Bronchial epithelial cell (primary cell): ENCODE data around the gene P3H3. TPM values are rescaled to one million over a fixed set of nuclear protein-coding genes. Genes with fewer than 3 reads are reported as not detected.

Experiments
- DNase-seq: peaks from one replicate; pipeline ENCODE4 v3.0.0-alpha.2; 2010; ENCODE audit warnings: low read depth
- FAIRE-seq: peaks from 2 replicates; lab custom pipeline; 2011; peaks lifted over from hg19 to GRCh38; lab: Jason Lieb, UNC
- H3K27me3 ChIP-seq: 2 replicates; pipeline ENCODE4 v1.5.1; 2011; ENCODE audit warnings: low read length; ENCODE audit not compliant: control insufficient read depth, insufficient read depth
- H3K36me3 ChIP-seq: 2 replicates; pipeline ENCODE4 v1.5.1; 2011; ENCODE audit warnings: low read length; ENCODE audit not compliant: control insufficient read depth, insufficient read depth
- H3K4me3 ChIP-seq: 2 replicates; pipeline ENCODE4 v1.5.1; 2011; ENCODE audit warnings: mild to moderate bottlenecking, low read depth, low read length, control low read depth
- total RNA-seq: library from RNA; depleted of rRNA; stranded (reverse); fragments of >200 nt; gene quantifications from 2 replicates; pipeline ENCODE4 v1.2.1, GENCODE V29; 2014
- TF ChIP-seq, protein P1 (sequence below): IDR thresholded peaks from 2 replicates; pipeline ENCODE4 v1.5.1; 2011; ENCODE audit warnings: mild to moderate bottlenecking, moderate library complexity, low read length, control low read depth, inconsistent platforms; ENCODE audit not compliant: insufficient read depth, severe bottlenecking

The P3H3 gene
- total RNA-seq, 1 donor from 2014 or later, result 20.0 TPM

DNA sequence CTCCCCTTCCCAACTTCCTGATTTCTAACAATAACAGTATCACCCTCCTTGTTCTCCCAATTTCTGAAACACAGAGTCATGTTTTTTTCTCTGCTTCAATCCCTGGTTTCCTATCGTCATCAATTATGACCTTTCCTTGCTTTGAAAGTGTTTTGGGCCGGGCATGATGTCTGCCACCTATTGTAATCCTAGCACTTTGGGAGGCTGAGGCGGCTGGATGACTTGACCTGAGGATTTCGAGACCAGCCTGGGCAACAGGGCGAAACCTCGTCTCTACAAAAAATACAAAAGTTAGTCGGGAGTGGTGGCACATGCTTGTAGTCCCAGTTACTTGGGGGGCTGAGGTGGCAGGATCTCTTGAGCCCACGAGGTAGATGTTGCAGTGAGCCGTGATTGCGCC lies 19.2 kb upstream of the P3H3 start:
- no peak for FAIRE-seq

DNA sequence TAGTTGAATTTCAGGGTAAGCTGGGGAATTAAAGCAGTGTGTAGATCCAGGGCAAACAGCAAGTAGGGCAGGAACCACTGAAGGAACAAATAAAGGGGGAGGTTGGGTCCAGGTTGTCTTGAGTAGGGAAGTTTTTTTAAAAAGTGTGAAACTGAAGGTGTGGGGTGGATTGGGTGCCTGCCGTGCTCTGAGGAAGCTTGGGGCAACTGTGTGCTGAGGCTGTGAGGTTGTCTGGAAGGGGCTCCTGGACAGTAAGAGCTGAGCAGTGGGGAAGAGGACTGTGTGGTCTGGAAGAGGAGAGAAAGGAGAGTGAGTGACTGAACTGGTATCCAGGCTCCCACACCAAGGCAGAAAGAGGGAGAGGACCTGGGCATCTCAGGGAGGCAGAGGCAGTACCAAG lies 17.4 kb upstream of the P3H3 start:
- Histone ChIP-seq H3K27me3 (no peaks in the 10 kb centered on the region), H3K36me3 (no peaks in the 10 kb centered on the region), H3K4me3 (no peak overlapping the region)
- DNase-seq (no peak), FAIRE-seq (no peak)
- TF ChIP-seq, protein P1, sequence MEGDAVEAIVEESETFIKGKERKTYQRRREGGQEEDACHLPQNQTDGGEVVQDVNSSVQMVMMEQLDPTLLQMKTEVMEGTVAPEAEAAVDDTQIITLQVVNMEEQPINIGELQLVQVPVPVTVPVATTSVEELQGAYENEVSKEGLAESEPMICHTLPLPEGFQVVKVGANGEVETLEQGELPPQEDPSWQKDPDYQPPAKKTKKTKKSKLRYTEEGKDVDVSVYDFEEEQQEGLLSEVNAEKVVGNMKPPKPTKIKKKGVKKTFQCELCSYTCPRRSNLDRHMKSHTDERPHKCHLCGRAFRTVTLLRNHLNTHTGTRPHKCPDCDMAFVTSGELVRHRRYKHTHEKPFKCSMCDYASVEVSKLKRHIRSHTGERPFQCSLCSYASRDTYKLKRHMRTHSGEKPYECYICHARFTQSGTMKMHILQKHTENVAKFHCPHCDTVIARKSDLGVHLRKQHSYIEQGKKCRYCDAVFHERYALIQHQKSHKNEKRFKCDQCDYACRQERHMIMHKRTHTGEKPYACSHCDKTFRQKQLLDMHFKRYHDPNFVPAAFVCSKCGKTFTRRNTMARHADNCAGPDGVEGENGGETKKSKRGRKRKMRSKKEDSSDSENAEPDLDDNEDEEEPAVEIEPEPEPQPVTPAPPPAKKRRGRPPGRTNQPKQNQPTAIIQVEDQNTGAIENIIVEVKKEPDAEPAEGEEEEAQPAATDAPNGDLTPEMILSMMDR, result no peak

More for the DNA sequence above, 19.2 kb upstream of the P3H3 start:
- Histone ChIP-seq H3K4me3 (no peak overlapping the region), H3K36me3 (no peaks in the 10 kb centered on the region), H3K27me3 (no peaks in the 10 kb centered on the region)
- DNase-seq, result no peak
- TF ChIP-seq, protein P1, result no peak

DNA sequence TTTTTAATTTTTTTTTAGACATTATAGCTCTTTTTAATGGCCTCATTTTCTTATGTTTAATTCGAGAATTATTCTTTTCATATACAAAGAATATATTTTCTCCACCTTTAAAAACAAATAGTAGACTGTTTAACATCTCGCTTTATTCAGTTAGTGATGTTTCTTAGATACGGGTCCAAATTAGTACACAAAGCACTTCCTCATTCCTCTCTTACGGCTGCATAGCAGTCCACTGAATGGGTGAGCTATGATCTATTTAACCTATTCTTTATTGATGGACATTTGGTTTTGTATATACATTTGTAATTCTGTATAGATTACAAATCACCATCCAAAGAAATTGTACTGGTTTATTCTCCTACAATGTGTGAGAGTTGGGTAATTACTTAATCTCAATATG lies 14.8 kb upstream of the P3H3 start:
- FAIRE-seq, result no peak
- H3K27me3 ChIP-seq, result no peaks in the 10 kb centered on the region
- TF ChIP-seq, protein P1, result no peak
- no peaks in the 10 kb centered on the region for H3K36me3 ChIP-seq
- H3K4me3 ChIP-seq, result no peak overlapping the region
- no peak for DNase-seq

DNA sequence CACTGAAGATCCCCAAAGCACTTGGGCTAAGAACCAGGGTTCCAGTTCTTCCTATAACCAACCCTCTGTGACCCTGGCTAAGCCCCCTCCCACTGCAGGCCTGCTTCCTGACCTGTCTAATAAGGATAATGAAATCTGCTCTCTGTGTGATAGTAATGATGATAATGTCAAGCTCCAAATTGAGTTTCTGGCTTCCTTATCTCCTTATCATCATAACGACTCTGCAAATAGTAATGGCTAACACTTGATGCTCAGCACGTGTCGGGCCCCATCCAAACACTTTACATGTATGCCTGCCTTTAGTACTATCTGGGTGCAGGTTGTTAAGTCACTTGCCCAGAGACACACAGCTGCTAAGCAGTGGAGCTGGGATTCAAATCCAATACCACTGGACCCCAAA lies 11.6 kb upstream of the P3H3 start:
- peaks cover 6% of the 10 kb centered on the region for H3K27me3 ChIP-seq
- peak; percentile 36 for FAIRE-seq
- H3K4me3 ChIP-seq, result no peak overlapping the region
- TF ChIP-seq, protein P1, result no peak
- DNase-seq, result no peak
- no peaks in the 10 kb centered on the region for H3K36me3 ChIP-seq

DNA sequence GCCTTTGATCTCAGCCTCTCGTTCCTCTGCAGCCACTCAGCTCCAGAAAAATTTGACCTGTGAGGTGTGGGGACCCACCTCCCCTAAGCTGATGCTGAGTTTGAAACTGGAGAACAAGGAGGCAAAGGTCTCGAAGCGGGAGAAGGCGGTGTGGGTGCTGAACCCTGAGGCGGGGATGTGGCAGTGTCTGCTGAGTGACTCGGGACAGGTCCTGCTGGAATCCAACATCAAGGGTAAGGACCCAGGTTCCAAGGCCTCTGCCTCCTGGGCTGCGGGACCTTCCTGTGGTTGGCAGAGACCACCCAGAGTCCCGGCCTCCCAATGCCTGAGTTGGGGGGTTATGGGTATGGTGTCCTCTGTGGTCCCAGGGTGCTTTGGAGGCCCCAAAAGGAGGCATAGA lies 11.1 kb upstream of the P3H3 start:
- no peak for FAIRE-seq
- H3K27me3 ChIP-seq, result peaks cover 11% of the 10 kb centered on the region
- no peaks in the 10 kb centered on the region for H3K36me3 ChIP-seq
- TF ChIP-seq, protein P1, result no peak
- DNase-seq, result no peak
- no peak overlapping the region for H3K4me3 ChIP-seq

DNA sequence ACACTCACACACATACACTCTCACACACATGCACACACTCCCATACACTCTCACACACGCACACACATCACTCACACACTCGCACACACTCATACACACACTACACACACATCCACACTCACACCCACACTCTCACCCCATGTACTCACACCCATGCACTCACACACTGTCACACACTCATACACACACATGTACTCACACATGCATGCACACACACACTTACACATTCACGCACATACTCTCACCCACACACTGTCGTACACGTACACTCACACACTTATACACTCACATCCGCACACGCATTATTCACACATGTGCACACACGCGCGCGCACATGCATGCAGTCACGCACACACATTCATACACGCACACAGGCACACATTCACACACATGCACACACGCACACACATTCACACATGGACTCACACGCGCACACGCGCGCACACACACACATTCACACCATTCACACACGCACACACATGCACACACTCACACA lies 10.5 kb upstream of the P3H3 start:
- FAIRE-seq (peak; percentile 96), DNase-seq (no peak)
- H3K36me3 ChIP-seq, result no peaks in the 10 kb centered on the region
- H3K27me3 ChIP-seq, result peaks cover 16% of the 10 kb centered on the region
- H3K4me3 ChIP-seq, result no peak overlapping the region
- TF ChIP-seq, protein P1, result no peak
